OCI-LY7 (cell line): Measurements from ENCODE around the gene QPRT. TPM values are rescaled to one million over a fixed set of nuclear protein-coding genes. Genes with fewer than 3 reads are reported as not detected.
"Not testable (repeated sequence)": the region's sequence is repeated elsewhere in the genome, so short reads cannot be mapped to it uniquely, and the experiment has no call there.

ENCODE experiments used
- BruUV-seq: library from RNA; stranded (reverse); fragments of 400-500 nt; replicated peaks from 2 replicates; lab custom pipeline; 2021; lab: Mats Ljungman, UMichigan
- CTCF ChIA-PET: fragments of 300-600 bp; sonication (Branson Sonifier 250); formaldehyde crosslinking; loops from one replicate; lab custom pipeline; 2022; ENCODE audit warnings: antibody characterized with exemption; ENCODE audit not compliant: unreplicated experiment; lab: Charles Lee
- POLR2A ChIA-PET: fragments of 300-600 bp; sonication (Branson Sonifier 250); formaldehyde crosslinking; loops from one replicate; lab custom pipeline; 2022; ENCODE audit warnings: antibody characterized with exemption; lab: Charles Lee
- DNase-seq: peaks from one replicate; pipeline ENCODE4 v3.0.0-alpha.2; 2015; ENCODE audit warnings: low spot score
- H2AFZ ChIP-seq: fragments of 200-600 bp; sonication (generic), shearing (Covaris generic); 2 replicates; pipeline ENCODE4 v1.6.1; 2014; ENCODE audit warnings: mild to moderate bottlenecking, antibody characterized with exemption, low read length, moderate library complexity
- H3K27ac ChIP-seq: fragments of 200-600 bp; sonication (generic); 2 replicates; pipeline ENCODE4 v1.5.1; 2014; ENCODE audit warnings: mixed run types, low read depth, mild to moderate bottlenecking, moderate library complexity, low read length, inconsistent platforms; ENCODE audit not compliant: poor library complexity, severe bottlenecking
- H3K36me3 ChIP-seq: fragments of 200-600 bp; sonication (generic); 2 replicates; pipeline ENCODE4 v1.6.1; 2014; ENCODE audit warnings: mild to moderate bottlenecking, antibody characterized with exemption, low read length, moderate library complexity, mixed read lengths; ENCODE audit not compliant: insufficient read depth
- H3K4me1 ChIP-seq: fragments of 200-600 bp; sonication (generic); 2 replicates; pipeline ENCODE4 v1.5.1; 2014; ENCODE audit warnings: mild to moderate bottlenecking, low read length; ENCODE audit not compliant: insufficient read depth, poor library complexity, severe bottlenecking
- H3K4me2 ChIP-seq: fragments of 200-600 bp; sonication (generic); 2 replicates; pipeline ENCODE4 v1.6.1; 2014; ENCODE audit warnings: mild to moderate bottlenecking, low read length
- H3K4me3 ChIP-seq: fragments of 200-600 bp; sonication (generic); 2 replicates; pipeline ENCODE4 v1.5.1; 2014; ENCODE audit warnings: mild to moderate bottlenecking, low read depth, low read length; ENCODE audit not compliant: poor library complexity, severe bottlenecking
- H3K79me2 ChIP-seq: fragments of 200-600 bp; sonication (generic); 2 replicates; pipeline ENCODE4 v1.6.1; 2016; ENCODE audit warnings: low read depth, mild to moderate bottlenecking, low read length, moderate library complexity, mixed read lengths; ENCODE audit not compliant: insufficient read depth
- H3K9me2 ChIP-seq: fragments of 200-600 bp; sonication (generic); 2 replicates; pipeline ENCODE4 v1.6.1; 2016; ENCODE audit warnings: mild to moderate bottlenecking, low read length, mixed read lengths; ENCODE audit not compliant: insufficient read depth
- H3K9me3 ChIP-seq: fragments of 200-600 bp; sonication (generic); 2 replicates; pipeline ENCODE4 v1.6.1; 2014; ENCODE audit warnings: mild to moderate bottlenecking, mixed run types, low read length, mixed read lengths
- H4K20me1 ChIP-seq: fragments of 200-600 bp; sonication (generic); 2 replicates; pipeline ENCODE4 v1.6.1; 2014; ENCODE audit warnings: mild to moderate bottlenecking, antibody characterized with exemption, low read length, moderate library complexity, mixed read lengths; ENCODE audit not compliant: insufficient read depth
- EZH2phosphoT487 ChIP-seq: fragments of 200-600 bp; sonication (generic); IDR thresholded peaks from 2 replicates; pipeline ENCODE4 v1.6.1; 2018; ENCODE audit warnings: low read depth, borderline replicate concordance, mild to moderate bottlenecking, mixed run types, antibody characterized with exemption, low read length, moderate library complexity, mixed read lengths
- intact Hi-C: fragments of 100-400 bp; cut with micrococcal nuclease; formaldehyde crosslinking; loops from one replicate; pipeline ENCODE4 v1.10.0; 2022; ENCODE audit not compliant: unreplicated experiment
- total RNA-seq, 2 experiments: library from RNA; depleted of rRNA in 1 of 2; stranded (reverse); fragments of >200 nt in 1 of 2; shearing (Covaris generic) in 1 of 2; gene quantifications; 2 replicates each; pipeline ENCODE4 v1.2.3, GENCODE V29; 2014 to 2022
- TF ChIP-seq, protein P1 (sequence below): fragments of 200-600 bp; sonication (generic); conservative IDR thresholded peaks from 2 replicates; pipeline ENCODE4 v1.5.1; 2014; ENCODE audit warnings: mild to moderate bottlenecking, antibody characterized with exemption, low read length, moderate library complexity, mixed read lengths

Gene QPRT
- total RNA-seq, 2 experiments from 2014 or later: 10.6 to 12.6 TPM

- Histone ChIP-seq H3K36me3 (no peaks in the 10 kb centered on the region), H3K27ac (peak overlapping the region; percentile 65), H3K4me1 (peaks cover 26% of the 10 kb centered on the region), H3K4me2 (peak overlapping the region; percentile 71), H3K9me2 (no peaks in the 10 kb centered on the region), H3K4me3 (peak overlapping the region; percentile 35), H2AFZ (peak overlapping the region; percentile 96), H3K79me2 (no peaks in the 10 kb centered on the region), H3K9me3 (no peaks in the 10 kb centered on the region), H4K20me1 (no peaks in the 10 kb centered on the region)
- no peak for TF ChIP-seq EZH2phosphoT487
- TF ChIP-seq, protein P1, sequence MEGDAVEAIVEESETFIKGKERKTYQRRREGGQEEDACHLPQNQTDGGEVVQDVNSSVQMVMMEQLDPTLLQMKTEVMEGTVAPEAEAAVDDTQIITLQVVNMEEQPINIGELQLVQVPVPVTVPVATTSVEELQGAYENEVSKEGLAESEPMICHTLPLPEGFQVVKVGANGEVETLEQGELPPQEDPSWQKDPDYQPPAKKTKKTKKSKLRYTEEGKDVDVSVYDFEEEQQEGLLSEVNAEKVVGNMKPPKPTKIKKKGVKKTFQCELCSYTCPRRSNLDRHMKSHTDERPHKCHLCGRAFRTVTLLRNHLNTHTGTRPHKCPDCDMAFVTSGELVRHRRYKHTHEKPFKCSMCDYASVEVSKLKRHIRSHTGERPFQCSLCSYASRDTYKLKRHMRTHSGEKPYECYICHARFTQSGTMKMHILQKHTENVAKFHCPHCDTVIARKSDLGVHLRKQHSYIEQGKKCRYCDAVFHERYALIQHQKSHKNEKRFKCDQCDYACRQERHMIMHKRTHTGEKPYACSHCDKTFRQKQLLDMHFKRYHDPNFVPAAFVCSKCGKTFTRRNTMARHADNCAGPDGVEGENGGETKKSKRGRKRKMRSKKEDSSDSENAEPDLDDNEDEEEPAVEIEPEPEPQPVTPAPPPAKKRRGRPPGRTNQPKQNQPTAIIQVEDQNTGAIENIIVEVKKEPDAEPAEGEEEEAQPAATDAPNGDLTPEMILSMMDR: no peak
- DNase-seq: peak; percentile 28
- intact Hi-C loops: loop anchor here (1.0 kb wide), 1 partner anchor 118 kb away; the partner anchor contains the start of gene MVP
- CTCF ChIA-PET: no interaction called here
- no TSS peak for BruUV-seq
- POLR2A ChIA-PET: interaction anchor here (0.6 to 1.0 kb wide), 4 partner anchors 8 to 366 kb away, joined by 3 to 6 read pairs (median 4); no protein-coding TSS in a partner anchor
Measured at GRCh38 chr16:29702269-29702668, 23.3 kb downstream of the QPRT start.

- ChIA-PET POLR2A (interaction anchor here (0.6 to 0.9 kb wide), 2 partner anchors 9 to 103 kb away, joined by 3 to 4 read pairs; no protein-coding TSS in a partner anchor), CTCF (no interaction called here)
- Histone ChIP-seq H3K4me2 (no peak overlapping the region), H3K27ac (no peak overlapping the region), H3K9me2 (no peaks in the 10 kb centered on the region), H3K4me1 (peaks cover 29% of the 10 kb centered on the region), H4K20me1 (no peaks in the 10 kb centered on the region), H3K79me2 (no peaks in the 10 kb centered on the region), H3K36me3 (no peaks in the 10 kb centered on the region), H3K9me3 (no peaks in the 10 kb centered on the region), H3K4me3 (no peak overlapping the region), H2AFZ (no peak overlapping the region)
- BruUV-seq: no TSS peak
- TF ChIP-seq, protein P1: no peak
- TF ChIP-seq EZH2phosphoT487: no peak
- intact Hi-C loops: no loop called here
- no peak for DNase-seq
Measured at GRCh38 chr16:29705030-29705429, 26.1 kb downstream of the QPRT start.

DNA sequence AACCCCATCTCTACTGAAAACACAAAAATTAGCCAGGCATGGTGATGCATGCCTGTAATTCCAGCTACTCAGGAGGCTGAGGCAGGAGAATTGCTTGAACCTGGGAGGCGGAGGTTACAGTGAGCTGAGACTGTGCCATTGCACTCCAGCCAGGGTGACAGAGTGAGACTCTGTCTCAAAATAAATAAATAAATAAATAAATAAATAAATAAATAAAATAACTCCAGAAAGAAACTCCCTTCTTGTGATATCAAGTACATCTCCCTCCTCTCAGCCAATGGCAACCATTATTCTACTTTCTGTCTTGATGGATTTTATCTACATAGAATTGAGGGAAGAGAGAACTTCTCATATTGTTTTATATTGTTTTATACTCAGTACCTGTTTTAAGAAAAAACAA, 28.2 kb downstream of the QPRT start:
- H3K9me3 ChIP-seq, BruUV-seq, H2AFZ ChIP-seq, H3K4me2 ChIP-seq, H3K4me3 ChIP-seq, intact Hi-C loops, H3K79me2 ChIP-seq, H3K36me3 ChIP-seq, POLR2A ChIA-PET, H3K9me2 ChIP-seq, H4K20me1 ChIP-seq, DNase-seq, CTCF ChIA-PET, H3K27ac ChIP-seq: not testable (repeated sequence)
- peaks cover 22% of the 10 kb centered on the region for H3K4me1 ChIP-seq
